Stimulated activated CD4-positive, alpha-beta T cell treated with anti-CD3 and anti-CD28 coated beads, Interleukin-12 subunit alpha, Interleukin-12 subunit beta, amount 100 ng/mL, for 4 hours (primary cell): ENCODE data around the gene LCAT.
A peak's percentile ranks its signal among the peaks of the same experiment; 100 is the strongest.
"Not testable (repeated sequence)": the region's sequence is repeated elsewhere in the genome, so short reads cannot be mapped to it uniquely, and the experiment has no call there.

Experiments
- DNase-seq: peaks from one replicate; pipeline ENCODE4 v3.0.0-alpha.2; 2020

Gene LCAT

GRCh38 chr16:67943619-67944504, at the start of gene LCAT:
Gene LCAT (minus strand): TSS chr16:67944120. CDS start chr16:67944101, 19 bp downstream.
- no peak for DNase-seq

DNA sequence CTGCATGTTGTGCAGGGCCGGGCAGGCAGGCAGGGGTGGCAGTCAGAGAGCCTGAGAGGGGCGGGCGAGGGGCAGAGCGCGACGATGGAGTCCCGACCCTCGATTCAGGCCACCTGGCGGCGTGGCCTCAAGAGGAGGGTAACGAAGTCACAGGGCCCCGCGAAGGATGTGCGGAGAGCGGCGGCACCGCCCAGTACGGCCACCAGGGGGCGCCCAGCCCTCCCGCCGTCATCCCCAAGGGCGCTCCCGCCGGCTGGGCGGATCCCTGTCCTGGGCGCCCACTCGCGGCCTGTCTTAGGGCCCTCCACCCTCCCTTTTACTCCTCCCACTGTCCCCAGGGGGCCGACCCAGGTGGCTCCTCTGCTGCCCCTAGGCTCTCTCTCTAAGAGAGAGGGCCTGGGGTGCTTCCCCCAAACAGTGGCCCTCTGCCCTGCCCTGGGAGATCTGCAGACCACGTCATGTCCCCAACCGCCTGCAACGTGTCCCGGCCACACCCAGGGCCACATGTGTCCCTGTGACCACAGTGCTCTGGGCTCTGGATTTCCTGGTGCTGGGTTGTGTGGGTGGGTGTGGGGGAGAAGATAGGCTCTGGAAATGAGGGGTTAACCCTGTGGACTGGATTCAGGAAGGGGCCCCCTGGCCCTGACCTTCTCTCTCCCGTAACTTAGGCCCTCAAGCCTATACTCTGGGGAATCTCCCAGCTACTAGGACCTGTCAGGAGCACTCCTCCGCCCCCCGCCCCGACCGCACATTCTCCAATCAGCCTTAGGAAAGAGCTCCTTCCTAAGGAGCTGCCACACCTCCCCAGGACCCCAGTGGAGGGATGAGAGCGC, 49.5 kb upstream of the LCAT start:
- DNase-seq = peak; percentile 78

DNA sequence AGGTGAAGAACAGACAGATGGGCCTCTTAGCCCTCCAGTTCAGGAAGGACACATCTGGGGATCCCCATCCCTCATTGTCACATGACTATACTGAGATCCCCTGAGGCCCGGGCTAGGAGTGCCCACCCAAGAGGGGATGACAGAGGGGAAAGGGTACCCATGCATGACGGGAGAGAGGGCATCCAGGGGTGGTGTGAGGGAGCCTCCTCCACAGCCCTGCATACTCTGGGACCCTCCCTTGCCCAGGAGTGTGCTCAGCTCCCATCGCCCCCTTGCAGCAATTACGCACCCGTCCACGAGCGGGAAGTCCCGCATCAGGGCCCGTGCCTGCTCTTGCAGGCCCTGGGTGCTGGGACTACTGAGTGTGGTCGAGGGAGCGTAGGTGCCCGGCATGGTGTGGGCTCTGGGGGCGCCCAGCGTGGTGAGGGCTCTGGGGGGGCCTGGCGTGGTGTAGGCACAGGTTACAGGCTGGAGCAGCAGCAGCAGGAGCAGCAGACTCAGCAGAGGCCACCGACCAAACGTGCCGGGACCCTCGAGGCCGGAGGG, 48.8 kb upstream of the LCAT start:
- no peak for DNase-seq

GRCh38 chr16:67990018-67990386, 46.1 kb upstream of the LCAT start:
- DNase-seq = no peak

DNA sequence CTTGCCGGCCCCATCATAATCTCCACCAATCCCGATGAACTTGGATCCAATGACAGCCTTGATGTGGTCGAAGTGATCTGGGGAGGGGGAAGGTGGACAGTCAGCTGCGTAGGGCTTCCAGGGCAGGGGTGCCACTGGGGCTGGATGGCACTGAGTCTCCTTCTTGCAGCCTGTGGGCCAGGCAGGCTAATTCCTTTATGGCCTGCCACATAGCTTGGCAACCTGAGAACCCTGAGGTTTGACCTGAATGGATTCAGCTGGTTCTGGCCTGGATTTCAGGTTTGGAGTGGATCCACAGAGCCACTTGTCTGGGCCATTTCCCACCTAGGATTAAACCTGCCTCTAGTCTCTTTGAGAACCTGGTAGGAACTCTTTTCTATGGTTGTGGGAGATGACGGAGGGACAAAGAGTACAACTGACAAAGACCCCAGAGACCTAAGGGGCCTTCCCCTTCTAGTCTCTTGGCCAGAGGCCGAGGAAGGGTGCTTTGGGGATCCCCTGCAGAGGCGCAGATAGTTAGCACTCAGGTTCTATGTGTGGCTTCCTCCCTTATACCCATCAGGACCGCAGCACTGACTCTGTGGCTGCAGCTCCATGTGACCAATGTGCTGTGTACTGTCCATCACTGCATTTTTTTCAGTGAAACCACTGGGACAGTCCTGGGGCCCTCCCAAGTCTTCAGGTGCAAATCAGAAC, 45.5 kb upstream of the LCAT start:
- DNase-seq = no peak

DNA sequence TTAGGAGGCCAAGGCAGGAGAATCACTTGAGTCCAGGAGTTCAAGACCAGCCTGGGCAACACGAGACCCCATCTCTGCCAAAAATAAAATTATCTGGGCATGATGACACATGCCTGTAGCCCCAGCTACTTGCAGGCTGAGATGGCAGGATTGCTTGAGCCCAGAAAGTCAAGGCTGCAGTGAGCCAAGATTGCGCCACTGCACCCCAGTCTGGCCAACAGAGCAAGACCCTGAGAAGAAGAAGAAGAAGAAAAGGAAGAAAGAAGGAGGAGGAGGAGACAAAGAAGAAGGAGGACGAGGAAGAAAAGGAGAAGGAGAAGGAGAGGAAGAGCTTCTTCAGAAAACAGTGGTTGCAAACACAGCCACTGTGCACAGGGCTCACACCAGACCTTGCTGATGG, 44.8 kb upstream of the LCAT start:
- DNase-seq = no peak

GRCh38 chr16:67987460-67988160, 43.7 kb upstream of the LCAT start:
- DNase-seq = no peak

GRCh38 chr16:67986949-67987348, 43.0 kb upstream of the LCAT start:
- no peak for DNase-seq

DNA sequence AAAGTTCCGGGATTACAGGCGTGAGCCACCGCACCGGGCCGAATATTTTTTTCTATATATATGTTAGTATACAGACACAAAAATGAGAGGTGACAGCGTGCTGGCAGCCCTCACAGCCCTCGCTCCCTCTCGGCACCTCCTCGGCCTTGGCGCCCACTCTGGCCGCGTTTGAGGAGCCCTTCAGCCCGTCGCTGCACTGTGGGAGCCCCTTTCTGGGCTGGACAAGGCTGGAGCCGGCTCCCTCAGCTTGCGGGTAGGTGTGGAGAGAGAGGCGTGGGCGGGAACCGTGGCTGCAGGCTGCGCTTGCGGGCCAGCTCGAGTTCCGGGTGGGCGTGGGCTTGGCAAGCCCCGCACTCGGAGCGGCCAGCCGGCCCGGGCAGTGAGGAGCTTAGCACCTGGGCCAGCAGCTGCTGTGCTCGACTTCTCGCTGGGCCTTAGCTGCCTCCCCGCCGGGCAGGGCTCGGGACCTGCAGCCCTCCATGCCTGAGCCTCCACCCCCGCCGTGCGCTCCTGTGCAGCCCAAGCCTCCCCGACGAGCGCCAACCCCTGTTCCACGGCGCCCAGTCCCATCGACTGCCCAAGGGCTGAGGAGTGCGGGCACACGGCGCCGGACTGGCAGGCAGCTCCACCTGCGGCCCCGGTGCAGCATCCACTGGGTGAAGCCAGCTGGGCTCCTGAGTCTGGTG, 38.2 kb upstream of the LCAT start:
- no peak for DNase-seq

- DNase-seq = no peak
These were observed 36.2 kb upstream of the LCAT start, which contains the start of gene DPEP3 for GRCh38 chr16:67979955-67980678. Gene DPEP3 (minus strand): TSS chr16:67980499. CDS start chr16:67980380, 119 bp downstream.

GRCh38 chr16:67977469-67978227, 33.7 kb upstream of the LCAT start:
- DNase-seq = no peak

- no peak for DNase-seq
These were observed 33.1 kb upstream of the LCAT start for GRCh38 chr16:67977005-67977404.

GRCh38 chr16:67976205-67976604, 32.3 kb upstream of the LCAT start:
- no peak for DNase-seq

DNA sequence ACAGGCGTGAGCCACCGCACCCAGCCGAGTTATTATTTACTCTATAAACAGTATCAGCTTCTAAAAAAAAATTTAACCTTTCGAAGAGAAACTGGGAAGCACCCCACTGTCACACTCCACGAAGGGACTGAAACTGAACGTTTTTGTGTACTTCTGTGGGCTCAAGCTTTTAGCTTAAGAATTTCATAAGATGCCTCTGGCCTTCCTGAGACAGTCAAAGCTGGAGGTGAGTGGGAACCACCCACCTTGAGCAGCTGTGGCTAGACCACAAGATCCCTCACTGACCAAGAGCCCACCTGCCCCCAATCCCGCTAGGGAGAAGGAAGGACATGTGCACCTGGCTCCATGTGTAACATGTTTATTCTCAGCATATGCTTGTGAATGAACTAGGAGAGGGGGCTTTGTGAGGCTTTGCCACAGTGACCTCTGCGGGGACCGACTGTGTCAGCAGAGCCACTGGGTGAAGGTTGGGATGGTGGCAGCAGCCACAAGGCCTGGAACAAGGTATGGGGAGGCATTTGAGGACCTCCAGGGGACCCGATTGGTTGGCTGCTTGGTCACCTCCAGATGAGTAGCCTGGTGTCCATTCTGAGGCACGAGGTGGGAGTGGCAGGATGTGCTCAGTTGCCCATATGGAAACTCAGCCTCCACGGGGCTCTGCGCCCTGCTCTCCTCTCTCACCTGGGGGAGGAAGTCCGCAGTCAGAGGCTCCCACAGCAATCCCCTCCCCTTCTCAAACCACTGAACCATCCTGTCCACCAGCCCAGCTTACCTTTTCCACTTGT, 31.6 kb upstream of the LCAT start:
- DNase-seq = no peak

DNA sequence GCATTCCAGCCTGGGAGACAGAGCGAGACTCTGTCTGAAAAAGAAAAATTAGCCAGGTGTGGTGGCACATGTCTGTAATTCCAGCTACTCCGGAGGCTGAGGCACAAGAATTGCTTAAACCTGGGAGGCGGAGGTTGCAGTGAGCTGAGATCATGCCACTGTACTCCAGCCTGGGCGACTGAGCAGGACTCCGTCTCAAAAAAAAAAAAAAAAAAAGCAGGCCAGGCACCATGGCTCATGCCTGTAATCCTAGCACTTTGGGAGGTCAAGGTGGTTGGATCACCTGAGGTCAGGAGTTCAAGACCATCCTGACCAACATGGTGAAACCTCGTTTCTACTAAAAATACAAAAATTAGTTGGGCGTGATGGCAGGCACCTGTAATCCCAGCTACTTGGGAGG, 28.4 kb upstream of the LCAT start:
- not testable (repeated sequence) for DNase-seq

- DNase-seq = no peak
These were observed 27.2 kb upstream of the LCAT start for GRCh38 chr16:67971111-67971510.

GRCh38 chr16:67969254-67970039, 25.5 kb upstream of the LCAT start:
- no peak for DNase-seq
